BE2C (cell line): ENCODE data around the gene IGFBP1.

Experiments
- DNase-seq: peaks from one replicate; pipeline ENCODE4 v3.0.0-alpha.2; 2020
- H3K27me3 ChIP-seq: fragments of 250-450 bp; sonication (Bioruptor Pico); 2 replicates; pipeline ENCODE4 v1.5.1; 2020; ENCODE audit warnings: mild to moderate bottlenecking
- H3K36me3 ChIP-seq: fragments of 250-450 bp; sonication (Bioruptor Pico); 2 replicates; pipeline ENCODE4 v1.5.1; 2020; ENCODE audit warnings: mild to moderate bottlenecking
- H3K4me1 ChIP-seq: fragments of 250-450 bp; sonication (Bioruptor Pico); 2 replicates; pipeline ENCODE4 v1.5.1; 2020
- H3K4me3 ChIP-seq: 2 replicates; pipeline ENCODE4 v1.5.1; 2011; ENCODE audit warnings: low read depth, low read length
- H3K9me3 ChIP-seq: fragments of 250-450 bp; sonication (Bioruptor Pico); 2 replicates; pipeline ENCODE4 v1.5.1; 2020
- TF ChIP-seq, protein P1 (sequence below): IDR thresholded peaks from 2 replicates; pipeline ENCODE4 v1.5.1; 2012; ENCODE audit warnings: mild to moderate bottlenecking, low read depth, low read length

IGFBP1 gene

GRCh38 chr7:45923818-45924217 is 35.5 kb downstream of the IGFBP1 start:
- peaks cover 61% of the 10 kb centered on the region for H3K27me3 ChIP-seq
- TF ChIP-seq, protein P1, sequence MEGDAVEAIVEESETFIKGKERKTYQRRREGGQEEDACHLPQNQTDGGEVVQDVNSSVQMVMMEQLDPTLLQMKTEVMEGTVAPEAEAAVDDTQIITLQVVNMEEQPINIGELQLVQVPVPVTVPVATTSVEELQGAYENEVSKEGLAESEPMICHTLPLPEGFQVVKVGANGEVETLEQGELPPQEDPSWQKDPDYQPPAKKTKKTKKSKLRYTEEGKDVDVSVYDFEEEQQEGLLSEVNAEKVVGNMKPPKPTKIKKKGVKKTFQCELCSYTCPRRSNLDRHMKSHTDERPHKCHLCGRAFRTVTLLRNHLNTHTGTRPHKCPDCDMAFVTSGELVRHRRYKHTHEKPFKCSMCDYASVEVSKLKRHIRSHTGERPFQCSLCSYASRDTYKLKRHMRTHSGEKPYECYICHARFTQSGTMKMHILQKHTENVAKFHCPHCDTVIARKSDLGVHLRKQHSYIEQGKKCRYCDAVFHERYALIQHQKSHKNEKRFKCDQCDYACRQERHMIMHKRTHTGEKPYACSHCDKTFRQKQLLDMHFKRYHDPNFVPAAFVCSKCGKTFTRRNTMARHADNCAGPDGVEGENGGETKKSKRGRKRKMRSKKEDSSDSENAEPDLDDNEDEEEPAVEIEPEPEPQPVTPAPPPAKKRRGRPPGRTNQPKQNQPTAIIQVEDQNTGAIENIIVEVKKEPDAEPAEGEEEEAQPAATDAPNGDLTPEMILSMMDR = no peak
- H3K4me3 ChIP-seq = no peak overlapping the region
- no peaks in the 10 kb centered on the region for H3K36me3 ChIP-seq
- no peaks in the 10 kb centered on the region for H3K4me1 ChIP-seq
- H3K9me3 ChIP-seq = no peaks in the 10 kb centered on the region
- DNase-seq = no peak

DNA sequence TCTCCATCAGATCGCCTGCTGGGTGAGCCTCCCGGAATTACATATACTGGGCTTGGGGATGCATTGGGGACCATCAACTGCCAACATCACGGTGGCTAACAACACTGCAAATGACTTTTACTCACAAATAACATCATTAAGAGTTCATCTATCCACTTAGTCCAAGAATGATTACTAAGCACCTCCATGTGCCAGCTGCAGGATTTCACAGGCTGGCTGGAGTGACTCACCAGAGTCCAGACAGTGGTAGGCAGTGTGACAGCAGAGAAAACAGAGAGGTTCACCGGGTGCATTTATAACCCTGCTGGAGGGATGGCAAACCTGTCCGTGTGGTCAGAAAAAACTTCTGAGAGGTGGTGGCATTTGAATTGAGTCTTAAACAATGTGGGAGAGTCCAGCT is 36.0 kb downstream of the IGFBP1 start:
- no peak overlapping the region for H3K4me3 ChIP-seq
- no peaks in the 10 kb centered on the region for H3K9me3 ChIP-seq
- H3K4me1 ChIP-seq = no peaks in the 10 kb centered on the region
- TF ChIP-seq, protein P1 = no peak
- no peaks in the 10 kb centered on the region for H3K36me3 ChIP-seq
- DNase-seq = no peak
- peaks cover 56% of the 10 kb centered on the region for H3K27me3 ChIP-seq

- no peak for DNase-seq
- TF ChIP-seq, protein P1 = no peak
- H3K27me3 ChIP-seq = peaks cover 22% of the 10 kb centered on the region
- H3K9me3 ChIP-seq = no peaks in the 10 kb centered on the region
- no peaks in the 10 kb centered on the region for H3K4me1 ChIP-seq
- H3K36me3 ChIP-seq = no peaks in the 10 kb centered on the region
- no peak overlapping the region for H3K4me3 ChIP-seq
These were observed 39.4 kb downstream of the IGFBP1 start for GRCh38 chr7:45927721-45928120.

- H3K36me3 ChIP-seq = no peaks in the 10 kb centered on the region
- TF ChIP-seq, protein P1 = no peak
- no peaks in the 10 kb centered on the region for H3K4me1 ChIP-seq
- no peaks in the 10 kb centered on the region for H3K9me3 ChIP-seq
- no peak for DNase-seq
- H3K27me3 ChIP-seq = peaks cover 4% of the 10 kb centered on the region; the same call in 1 of the 2 replicates
- no peak overlapping the region for H3K4me3 ChIP-seq
These were observed 42.7 kb downstream of the IGFBP1 start for GRCh38 chr7:45930967-45931366.

GRCh38 chr7:45937301-45937700 is 49.0 kb downstream of the IGFBP1 start:
- Histone ChIP-seq H3K36me3 (no peaks in the 10 kb centered on the region), H3K4me1 (no peaks in the 10 kb centered on the region), H3K9me3 (no peaks in the 10 kb centered on the region), H3K4me3 (no peak overlapping the region), H3K27me3 (no peaks in the 10 kb centered on the region)
- DNase-seq = no peak
- TF ChIP-seq, protein P1 = no peak

DNA sequence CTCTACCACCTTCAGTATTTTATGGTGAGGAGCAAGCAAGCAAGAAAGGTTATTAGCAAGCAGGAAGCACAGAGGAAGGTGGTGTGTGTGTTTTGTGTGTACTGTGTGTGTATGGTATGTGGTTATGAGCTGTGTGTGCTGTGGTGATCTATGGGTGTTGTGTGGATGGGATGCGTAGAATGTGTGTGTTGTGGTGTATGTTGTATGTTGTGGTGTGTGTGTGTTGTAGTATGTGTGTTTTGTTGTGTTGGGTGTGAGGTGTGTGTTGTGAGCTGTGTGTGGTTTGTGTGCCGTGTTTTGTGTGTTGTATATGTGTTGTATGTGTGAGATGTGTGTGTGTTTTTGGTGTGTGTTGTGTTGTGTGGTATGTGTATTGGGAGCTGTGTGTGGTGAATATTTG is 49.6 kb downstream of the IGFBP1 start:
- no peaks in the 10 kb centered on the region for H3K27me3 ChIP-seq
- no peak overlapping the region for H3K4me3 ChIP-seq
- no peaks in the 10 kb centered on the region for H3K9me3 ChIP-seq
- no peaks in the 10 kb centered on the region for H3K4me1 ChIP-seq
- no peaks in the 10 kb centered on the region for H3K36me3 ChIP-seq
- no peak for DNase-seq
- TF ChIP-seq, protein P1 = no peak
